HG03520 (cell line): ENCODE measurements around the gene L2HGDH.

ENCODE experiments used
- ATAC-seq: cut with Tn5 transposase; IDR thresholded peaks from one replicate; pipeline ENCODE4 v1.9.1; 2021; ENCODE audit warnings: mild to moderate bottlenecking, moderate library complexity; ENCODE audit not compliant: unreplicated experiment

Gene L2HGDH

DNA sequence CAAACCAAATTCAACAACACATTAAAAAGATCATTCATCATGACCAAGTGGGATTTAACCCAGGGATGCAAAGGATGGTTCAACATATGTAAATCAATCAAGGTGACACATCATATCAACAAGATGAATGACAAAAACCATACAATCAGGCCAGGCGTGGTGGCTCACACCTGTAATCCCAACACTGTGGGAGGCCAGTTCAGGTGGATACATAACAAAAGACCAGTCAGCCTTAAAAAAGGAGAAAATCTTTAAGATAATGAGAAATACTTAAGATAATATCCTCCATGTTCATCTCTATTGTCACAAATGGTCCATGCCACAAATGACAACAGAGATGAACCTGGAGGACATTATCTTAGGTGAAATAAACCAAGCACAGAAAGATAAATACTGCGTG is 12.4 kb downstream of the L2HGDH start:
- no peak for ATAC-seq

GRCh38 chr14:50290306-50290705 is 21.7 kb downstream of the L2HGDH start:
- no peak for ATAC-seq

- no peak for ATAC-seq
Measured at GRCh38 chr14:50288146-50288545, 23.9 kb downstream of the L2HGDH start.

DNA sequence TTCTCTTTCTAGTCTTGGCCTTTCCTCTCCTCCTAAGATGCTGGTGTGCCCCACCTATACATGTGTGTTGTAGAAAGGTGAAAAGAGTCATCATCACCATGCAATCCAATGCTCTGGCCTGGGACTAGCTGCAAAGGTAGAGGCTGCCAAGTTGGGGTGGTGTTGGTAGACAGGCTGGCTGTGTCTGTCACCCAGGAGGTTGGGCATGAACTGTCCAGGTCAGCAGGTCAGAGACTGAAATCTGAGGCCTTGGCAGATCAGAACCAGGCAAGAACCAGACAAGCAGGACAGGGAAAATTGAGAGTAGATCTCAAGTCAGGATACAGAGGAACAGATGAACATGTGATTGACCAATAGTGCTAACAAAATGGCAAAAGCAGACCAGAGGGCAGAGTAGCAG is 26.2 kb downstream of the L2HGDH start:
- no peak for ATAC-seq

- no peak for ATAC-seq
Measured at GRCh38 chr14:50272498-50272897, 39.5 kb downstream of the L2HGDH start.

DNA sequence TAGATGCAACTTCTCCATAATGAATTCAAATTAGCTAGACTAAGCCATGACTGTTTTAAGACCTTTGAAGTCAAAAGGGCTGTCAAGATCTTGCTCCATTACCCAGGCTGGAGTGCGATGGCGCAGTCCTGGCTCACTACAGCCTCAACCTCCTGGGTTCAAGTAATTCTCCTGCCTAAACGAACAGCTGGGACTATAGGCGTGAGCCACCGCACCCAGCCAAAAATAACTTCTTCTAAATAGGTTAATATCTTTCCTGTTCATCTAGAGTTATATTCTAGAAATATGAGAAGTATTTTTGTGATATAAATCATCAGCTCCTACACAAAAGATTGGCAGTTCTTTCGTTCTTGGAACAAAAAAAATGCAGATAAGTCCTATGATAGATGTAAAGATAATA is 41.1 kb downstream of the L2HGDH start:
- ATAC-seq: no peak

- ATAC-seq: no peak
Measured at GRCh38 chr14:50265029-50265428, 47.0 kb downstream of the L2HGDH start.

GRCh38 chr14:50263321-50263720 is 48.7 kb downstream of the L2HGDH start:
- ATAC-seq: no peak

- ATAC-seq: no peak
Measured at GRCh38 chr14:50262865-50263264, 49.2 kb downstream of the L2HGDH start.

DNA sequence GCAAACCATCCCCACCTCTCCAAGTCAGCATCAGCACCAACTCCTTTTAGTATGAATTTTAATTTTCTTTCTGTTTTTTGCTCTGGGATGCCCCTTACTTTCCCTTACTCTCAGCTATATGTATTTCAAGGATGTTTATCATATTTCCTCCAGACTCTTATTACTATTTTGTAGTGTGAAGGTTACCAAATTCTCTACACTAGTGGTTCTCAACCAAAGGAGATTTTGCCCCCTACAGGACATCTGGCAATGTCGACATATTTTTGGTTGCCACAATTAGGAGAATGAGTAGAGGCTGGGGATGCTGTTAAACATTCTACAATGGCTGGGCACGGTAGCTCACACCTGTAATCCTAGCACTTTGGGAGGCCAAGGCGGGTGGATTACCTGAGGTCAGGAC is 51.5 kb downstream of the L2HGDH start:
- no peak for ATAC-seq

DNA sequence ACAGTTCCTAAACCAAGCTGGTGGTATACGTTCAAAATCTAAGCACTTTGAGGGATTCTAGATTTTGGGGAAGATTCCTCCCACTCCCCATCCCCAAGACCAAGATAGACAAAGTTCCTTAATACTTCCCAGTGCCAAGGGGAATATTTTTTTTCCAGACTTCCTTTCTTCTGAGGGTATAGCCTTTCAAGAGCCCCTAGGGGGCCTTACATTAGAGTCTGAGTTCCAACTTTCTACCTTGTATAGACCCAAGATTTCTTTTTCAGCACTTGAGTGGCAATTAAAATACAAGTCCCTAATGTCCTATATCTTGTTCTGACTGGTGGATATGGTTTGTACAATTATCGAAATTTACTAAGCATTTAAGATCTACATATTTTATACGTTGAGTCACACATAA is 52.0 kb downstream of the L2HGDH start:
- ATAC-seq: no peak

DNA sequence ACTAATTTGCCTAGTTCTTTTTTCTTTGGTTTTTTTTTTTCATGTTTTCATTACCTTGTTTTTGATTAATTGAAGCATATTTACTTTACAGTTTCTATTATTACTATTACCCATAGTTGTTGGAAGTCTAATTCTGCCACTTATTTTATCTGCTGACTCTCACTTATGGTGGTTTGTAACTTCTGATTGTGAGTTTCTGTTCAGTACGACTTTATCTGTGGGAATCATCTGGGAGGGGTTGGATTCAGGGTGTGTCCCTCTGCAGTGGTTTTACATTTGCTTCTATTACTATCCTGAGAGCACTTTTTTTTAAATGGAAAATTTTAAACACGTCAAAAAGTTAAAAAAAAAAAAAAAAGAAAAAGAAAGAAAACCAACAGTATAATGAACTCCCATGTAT is 54.3 kb downstream of the L2HGDH start:
- ATAC-seq: no peak

- ATAC-seq: no peak
Measured at GRCh38 chr14:50254248-50254647, 57.8 kb downstream of the L2HGDH start.

DNA sequence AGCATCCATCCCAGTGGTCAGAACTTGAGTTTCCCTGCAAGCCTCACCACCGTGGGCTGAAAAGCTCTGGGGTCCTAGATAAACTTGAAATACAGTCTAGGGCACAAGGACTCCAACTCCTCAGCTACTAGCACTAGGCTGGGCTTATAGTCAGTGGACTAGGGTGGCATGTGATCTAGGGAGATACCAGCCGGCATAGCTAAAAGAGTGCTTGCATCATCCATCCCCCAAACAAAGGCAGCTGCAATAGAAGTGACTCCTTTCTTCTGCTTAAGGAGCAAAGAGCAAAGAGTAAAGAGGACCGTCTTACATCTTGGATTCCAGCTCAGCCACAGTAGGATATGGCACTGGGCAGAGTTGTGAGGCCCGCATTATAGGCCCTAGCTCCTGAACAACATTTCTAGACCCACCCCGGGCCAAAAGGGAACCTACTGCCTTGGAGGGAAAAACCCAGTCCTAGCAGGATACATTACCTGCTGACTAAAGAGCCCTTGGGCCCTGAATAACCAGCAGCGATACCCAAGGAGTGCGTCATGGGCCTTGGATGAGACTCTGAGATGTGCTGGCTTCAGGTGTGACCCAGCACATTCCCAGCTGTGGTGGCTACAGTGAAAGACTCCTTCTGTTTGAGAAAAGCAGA is 62.8 kb downstream of the L2HGDH start:
- no peak for ATAC-seq

- no peak for ATAC-seq
Measured at GRCh38 chr14:50247245-50247644, 64.8 kb downstream of the L2HGDH start.

DNA sequence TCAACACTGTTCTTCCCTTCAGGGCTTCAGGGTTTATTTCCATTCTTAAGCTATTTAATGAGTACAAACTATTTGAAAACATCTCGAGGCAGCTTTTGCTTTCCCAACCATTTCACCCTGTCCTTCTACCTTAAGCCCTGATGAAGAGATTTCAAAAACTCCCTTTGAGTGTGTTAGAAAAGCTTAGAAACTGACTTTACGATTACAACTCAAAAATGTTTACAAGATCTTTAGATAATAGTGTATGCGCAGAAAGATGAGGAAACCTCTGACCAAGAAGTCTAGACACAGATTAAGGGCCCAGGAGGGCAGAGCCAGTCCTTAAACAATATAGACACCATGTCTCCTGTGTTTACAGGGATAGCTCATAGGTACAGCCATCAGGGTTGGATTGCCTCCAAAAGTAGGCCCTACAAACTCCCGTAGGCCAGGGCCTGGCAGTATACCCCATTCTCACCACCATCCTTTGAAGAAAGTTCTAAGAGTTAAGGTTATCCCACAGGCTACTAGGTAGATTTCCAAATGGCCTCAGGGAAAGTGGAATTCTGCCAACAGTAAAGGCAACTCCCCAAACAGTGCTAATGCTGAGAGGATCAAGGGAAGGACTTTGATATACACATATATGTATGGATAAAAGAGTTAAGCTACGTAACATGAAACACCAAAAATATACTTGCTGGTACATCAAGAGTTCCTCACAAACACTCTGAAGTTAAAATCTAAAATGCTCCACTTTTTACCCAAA is 69.3 kb downstream of the L2HGDH start:
- no peak for ATAC-seq

GRCh38 chr14:50242096-50242495 is 69.9 kb downstream of the L2HGDH start:
- no peak for ATAC-seq

DNA sequence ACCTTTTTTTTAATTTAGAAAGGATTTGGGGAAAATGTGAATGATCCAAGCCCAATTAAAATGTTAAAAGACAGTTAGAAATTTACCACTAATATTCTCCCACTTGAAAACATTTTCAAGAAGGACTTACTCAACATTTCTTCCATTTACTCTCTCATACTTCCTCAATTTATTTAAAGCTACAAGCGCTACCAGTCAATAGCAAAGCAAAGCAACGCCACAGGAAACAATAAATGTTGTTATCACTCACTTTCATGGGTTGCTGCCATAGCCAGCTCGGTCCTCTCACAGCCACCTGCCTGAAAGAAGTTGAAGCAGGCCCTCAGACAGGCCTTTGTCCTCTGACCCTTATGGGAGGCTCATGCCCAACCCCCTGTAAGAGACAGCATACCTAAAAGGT is 74.6 kb downstream of the L2HGDH start:
- no peak for ATAC-seq

DNA sequence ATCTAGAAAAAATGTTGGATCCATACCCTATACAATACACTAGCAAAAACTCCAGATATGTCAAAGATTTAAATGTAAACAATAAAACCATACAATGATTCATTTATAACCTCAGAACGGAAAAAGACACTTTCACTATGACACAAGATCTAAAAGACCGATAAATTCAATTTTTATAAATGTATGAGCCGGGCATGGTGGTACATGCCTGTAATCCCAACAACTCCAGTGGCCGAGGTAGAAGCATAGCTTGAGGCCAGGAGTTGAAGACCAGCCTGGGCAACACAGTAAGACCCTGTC is 78.1 kb downstream of the L2HGDH start:
- ATAC-seq: no peak

GRCh38 chr14:50233166-50233950 is 78.7 kb downstream of the L2HGDH start:
- ATAC-seq: no peak

DNA sequence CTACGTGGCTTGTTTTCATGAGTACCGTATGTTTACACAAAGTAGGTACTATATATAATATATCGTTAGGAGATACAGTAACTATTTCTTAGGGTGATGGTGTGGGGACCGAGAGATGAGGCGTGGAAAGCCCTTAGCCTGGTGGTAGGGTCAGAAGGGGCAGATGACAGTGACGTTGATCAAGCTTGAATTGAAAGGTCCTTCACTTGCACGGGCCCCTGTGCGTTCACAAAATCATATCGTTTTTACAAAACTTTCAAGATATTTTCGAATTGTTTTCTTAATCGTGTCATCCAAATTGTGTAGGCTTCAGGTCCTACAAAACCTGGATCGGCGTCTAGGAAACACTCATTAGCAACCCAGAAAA is 79.8 kb downstream of the L2HGDH start:
- no peak for ATAC-seq
